Measurements from ENCODE around the gene MYCN.
"Not testable (repeated sequence)": the region's sequence is repeated elsewhere in the genome, so short reads cannot be mapped to it uniquely, and the experiment has no call there.

The MYCN gene

GRCh38 chr2:15950088-15950952 is 10.0 kb downstream of the MYCN start:
- no peaks in the 10 kb centered on the region for H3K36me3 ChIP-seq (replicated peaks; ENCODE audit: insufficient read depth, low read length)

GRCh38 chr2:15951936-15952335 is 11.6 kb downstream of the MYCN start:
- H3K4me3 ChIP-seq (ENCODE audit: low read length); H3K9me2 ChIP-seq (replicated peaks; ENCODE audit: insufficient read depth, low read length); H3K79me2 ChIP-seq (ENCODE audit: low read length); H3K4me2 ChIP-seq (ENCODE audit: low read depth, low read length); H3F3A ChIP-seq (ENCODE audit: insufficient read depth, low read length); H2AFZ ChIP-seq (ENCODE audit: low read length); DNase-seq; H3K4me1 ChIP-seq (ENCODE audit: low read length); H3K9me3 ChIP-seq (replicated peaks; ENCODE audit: insufficient read depth, low read length); H3K36me3 ChIP-seq (replicated peaks; ENCODE audit: insufficient read depth, low read length); H4K20me1 ChIP-seq (ENCODE audit: insufficient read depth, low read length); H3K9ac ChIP-seq (ENCODE audit: low read length); H3K27ac ChIP-seq (ENCODE audit: low read length); H3K27me3 ChIP-seq (replicated peaks; ENCODE audit: insufficient read depth, low read length): not testable (repeated sequence)

More at GRCh38 chr2:15950088-15950952, 10.0 kb downstream of the MYCN start:
- no peak overlapping the region for H3K9ac ChIP-seq (ENCODE audit: low read length)
- no peak overlapping the region for H3K4me2 ChIP-seq (ENCODE audit: low read depth, low read length)
- no peaks in the 10 kb centered on the region for H3K79me2 ChIP-seq (ENCODE audit: low read length)
- H2AFZ ChIP-seq (ENCODE audit: low read length), result no peak overlapping the region
- no peak overlapping the region for H3K4me3 ChIP-seq (ENCODE audit: low read length)
- no peaks in the 10 kb centered on the region for H3K9me3 ChIP-seq (replicated peaks; ENCODE audit: insufficient read depth, low read length)
- no peaks in the 10 kb centered on the region for H3F3A ChIP-seq (ENCODE audit: insufficient read depth, low read length)
- no peak for DNase-seq
- H3K4me1 ChIP-seq (ENCODE audit: low read length), result no peaks in the 10 kb centered on the region
- H3K9me2 ChIP-seq (replicated peaks; ENCODE audit: insufficient read depth, low read length), result no peaks in the 10 kb centered on the region
- H3K27me3 ChIP-seq (replicated peaks; ENCODE audit: insufficient read depth, low read length), result no peaks in the 10 kb centered on the region
- no peak for TF ChIP-seq EZH2phosphoT487 (IDR thresholded peaks at IDR 0.05; ENCODE audit: low read length)
- H4K20me1 ChIP-seq (ENCODE audit: insufficient read depth, low read length), result no peaks in the 10 kb centered on the region
- H3K27ac ChIP-seq (ENCODE audit: low read length), result no peak overlapping the region

- no peaks in the 10 kb centered on the region for H3F3A ChIP-seq (ENCODE audit: insufficient read depth, low read length)
- H2AFZ ChIP-seq (ENCODE audit: low read length), result no peak overlapping the region
- H3K79me2 ChIP-seq (ENCODE audit: low read length), result no peaks in the 10 kb centered on the region
- H3K27ac ChIP-seq (ENCODE audit: low read length), result no peak overlapping the region
- H3K9me2 ChIP-seq (replicated peaks; ENCODE audit: insufficient read depth, low read length), result no peaks in the 10 kb centered on the region
- no peak overlapping the region for H3K4me2 ChIP-seq (ENCODE audit: low read depth, low read length)
- DNase-seq, result no peak
- no peaks in the 10 kb centered on the region for H3K4me1 ChIP-seq (ENCODE audit: low read length)
- H3K36me3 ChIP-seq (replicated peaks; ENCODE audit: insufficient read depth, low read length), result no peaks in the 10 kb centered on the region
- H3K9me3 ChIP-seq (replicated peaks; ENCODE audit: insufficient read depth, low read length), result no peaks in the 10 kb centered on the region
- no peaks in the 10 kb centered on the region for H3K27me3 ChIP-seq (replicated peaks; ENCODE audit: insufficient read depth, low read length)
- no peak overlapping the region for H3K9ac ChIP-seq (ENCODE audit: low read length)
- H3K4me3 ChIP-seq (ENCODE audit: low read length), result no peak overlapping the region
- no peak for TF ChIP-seq CTCF (IDR thresholded peaks at IDR 0.05; ENCODE audit: low read length)
- no peak for TF ChIP-seq EZH2phosphoT487 (IDR thresholded peaks at IDR 0.05; ENCODE audit: low read length)
- TF ChIP-seq EZH2 (optimal IDR thresholded peaks at IDR 0.05; ENCODE audit: low read depth, low read length), result no peak
- no peaks in the 10 kb centered on the region for H4K20me1 ChIP-seq (ENCODE audit: insufficient read depth, low read length)
Observed at GRCh38 chr2:15952451-15953146, 12.2 kb downstream of the MYCN start.

GRCh38 chr2:15953147-15953630 is 12.8 kb downstream of the MYCN start:
- Histone ChIP-seq H3K27ac (ENCODE audit: low read length) (no peak overlapping the region), H3K79me2 (ENCODE audit: low read length) (no peaks in the 10 kb centered on the region), H3K27me3 (replicated peaks; ENCODE audit: insufficient read depth, low read length) (no peaks in the 10 kb centered on the region), H3K4me1 (ENCODE audit: low read length) (no peaks in the 10 kb centered on the region), H3F3A (ENCODE audit: insufficient read depth, low read length) (no peaks in the 10 kb centered on the region), H4K20me1 (ENCODE audit: insufficient read depth, low read length) (no peaks in the 10 kb centered on the region), H3K9me3 (replicated peaks; ENCODE audit: insufficient read depth, low read length) (no peaks in the 10 kb centered on the region), H3K9ac (ENCODE audit: low read length) (no peak overlapping the region), H3K9me2 (replicated peaks; ENCODE audit: insufficient read depth, low read length) (no peaks in the 10 kb centered on the region), H3K4me3 (ENCODE audit: low read length) (no peak overlapping the region), H3K36me3 (replicated peaks; ENCODE audit: insufficient read depth, low read length) (no peaks in the 10 kb centered on the region), H3K4me2 (ENCODE audit: low read depth, low read length) (no peak overlapping the region), H2AFZ (ENCODE audit: low read length) (no peak overlapping the region)
- no peak for DNase-seq
- TF ChIP-seq EZH2phosphoT487 (IDR thresholded peaks at IDR 0.05; ENCODE audit: low read length) (no peak), EZH2 (optimal IDR thresholded peaks at IDR 0.05; ENCODE audit: low read depth, low read length) (no peak), CTCF (IDR thresholded peaks at IDR 0.05; ENCODE audit: low read length) (no peak)
